ENCODE data around the gene ATPAF1.
"Not testable (repeated sequence)": the region's sequence is repeated elsewhere in the genome, so short reads cannot be mapped to it uniquely, and the experiment has no call there.

Gene ATPAF1

GRCh38 chr1:46681333-46682034, 13.3 kb upstream of the ATPAF1 start:
- DNase-seq (ENCODE audit: low read depth in 2 of 2): no peak

- DNase-seq (ENCODE audit: low read depth in 2 of 2): no peak
Observed at GRCh38 chr1:46679789-46680573, 11.8 kb upstream of the ATPAF1 start.

GRCh38 chr1:46677339-46677738, 9.2 kb upstream of the ATPAF1 start:
- DNase-seq (ENCODE audit: low read depth in 2 of 2): no peak

- no peak for DNase-seq (ENCODE audit: low read depth in 2 of 2)
Observed at GRCh38 chr1:46676531-46676930, 8.4 kb upstream of the ATPAF1 start.

GRCh38 chr1:46675549-46676314, 7.6 kb upstream of the ATPAF1 start:
- no peak for DNase-seq (ENCODE audit: low read depth in 2 of 2)

- DNase-seq (ENCODE audit: low read depth in 2 of 2): no peak
Observed at GRCh38 chr1:46673749-46674182, 5.6 kb upstream of the ATPAF1 start.

- no peak for DNase-seq (ENCODE audit: low read depth in 2 of 2)
Observed at GRCh38 chr1:46672696-46673095, 4.5 kb upstream of the ATPAF1 start.

- DNase-seq (ENCODE audit: low read depth in 2 of 2): no peak
Observed at GRCh38 chr1:46671554-46671953, 3.4 kb upstream of the ATPAF1 start, which contains the start of gene TEX38. TEX38 (plus strand) TSS chr1:46671854; CDS start chr1:46671935, 81 bp downstream.

GRCh38 chr1:46670134-46670533, 2.0 kb upstream of the ATPAF1 start:
- no peak for DNase-seq (ENCODE audit: low read depth in 2 of 2)

GRCh38 chr1:46665983-46666382, 2.2 kb downstream of the ATPAF1 start:
- no peak for DNase-seq (ENCODE audit: low read depth in 2 of 2)

- not testable (repeated sequence) for DNase-seq (ENCODE audit: low read depth in 2 of 2)
Observed at GRCh38 chr1:46662919-46663318, 5.2 kb downstream of the ATPAF1 start.

- not testable (repeated sequence) for DNase-seq (ENCODE audit: low read depth in 2 of 2)
Observed at GRCh38 chr1:46660116-46660515, 8.0 kb downstream of the ATPAF1 start.

- no peak for DNase-seq (ENCODE audit: low read depth in 2 of 2)
Observed at GRCh38 chr1:46659307-46659870, 8.8 kb downstream of the ATPAF1 start.

GRCh38 chr1:46657775-46658174, 10.4 kb downstream of the ATPAF1 start:
- no peak for DNase-seq (ENCODE audit: low read depth in 2 of 2)

- no peak for DNase-seq (ENCODE audit: low read depth in 2 of 2)
Observed at GRCh38 chr1:46656643-46657042, 11.5 kb downstream of the ATPAF1 start.

- no peak for DNase-seq (ENCODE audit: low read depth in 2 of 2)
Observed at GRCh38 chr1:46655848-46656247, 12.3 kb downstream of the ATPAF1 start.

GRCh38 chr1:46654698-46655097, 13.5 kb downstream of the ATPAF1 start:
- not testable (repeated sequence) for DNase-seq (ENCODE audit: low read depth in 2 of 2)

GRCh38 chr1:46654012-46654411, 14.2 kb downstream of the ATPAF1 start:
- DNase-seq (ENCODE audit: low read depth in 2 of 2): no peak

GRCh38 chr1:46653405-46653958, 14.7 kb downstream of the ATPAF1 start:
- DNase-seq (ENCODE audit: low read depth in 2 of 2): no peak

GRCh38 chr1:46652321-46653100, 15.7 kb downstream of the ATPAF1 start:
- no peak for DNase-seq (ENCODE audit: low read depth in 2 of 2)

- not testable (repeated sequence) for DNase-seq (ENCODE audit: low read depth in 2 of 2)
Observed at GRCh38 chr1:46651152-46651551, 17.0 kb downstream of the ATPAF1 start.

Measured in stimulated activated CD4-positive, alpha-beta T cell treated with anti-CD3 and anti-CD28 coated beads, Interleukin-12 subunit alpha, Interleukin-12 subunit beta, amount 100 ng/mL, for 24 hours (primary cell).